ENCODE measurements around the gene FBXO11.

DNA sequence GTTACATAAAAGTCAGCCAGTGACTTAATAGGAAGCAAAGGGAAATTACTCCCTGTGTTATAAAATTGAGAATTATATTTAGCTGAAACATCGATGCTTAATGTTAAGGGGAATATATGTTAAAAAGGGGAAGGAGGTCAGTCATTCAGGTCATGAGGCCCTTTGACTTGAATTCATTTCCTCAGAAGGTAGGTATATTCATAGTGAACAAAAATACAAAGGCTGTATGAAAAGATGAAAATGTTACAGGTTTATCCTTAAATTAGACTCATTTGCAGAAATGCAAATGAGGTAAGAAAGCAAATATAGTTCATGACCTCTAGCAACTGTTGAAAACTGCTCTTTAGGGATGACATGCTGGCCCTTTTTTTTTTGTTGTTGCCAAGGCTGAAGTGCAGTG, 102.5 kb downstream of the FBXO11 start:
- TF ChIP-seq, protein P1, sequence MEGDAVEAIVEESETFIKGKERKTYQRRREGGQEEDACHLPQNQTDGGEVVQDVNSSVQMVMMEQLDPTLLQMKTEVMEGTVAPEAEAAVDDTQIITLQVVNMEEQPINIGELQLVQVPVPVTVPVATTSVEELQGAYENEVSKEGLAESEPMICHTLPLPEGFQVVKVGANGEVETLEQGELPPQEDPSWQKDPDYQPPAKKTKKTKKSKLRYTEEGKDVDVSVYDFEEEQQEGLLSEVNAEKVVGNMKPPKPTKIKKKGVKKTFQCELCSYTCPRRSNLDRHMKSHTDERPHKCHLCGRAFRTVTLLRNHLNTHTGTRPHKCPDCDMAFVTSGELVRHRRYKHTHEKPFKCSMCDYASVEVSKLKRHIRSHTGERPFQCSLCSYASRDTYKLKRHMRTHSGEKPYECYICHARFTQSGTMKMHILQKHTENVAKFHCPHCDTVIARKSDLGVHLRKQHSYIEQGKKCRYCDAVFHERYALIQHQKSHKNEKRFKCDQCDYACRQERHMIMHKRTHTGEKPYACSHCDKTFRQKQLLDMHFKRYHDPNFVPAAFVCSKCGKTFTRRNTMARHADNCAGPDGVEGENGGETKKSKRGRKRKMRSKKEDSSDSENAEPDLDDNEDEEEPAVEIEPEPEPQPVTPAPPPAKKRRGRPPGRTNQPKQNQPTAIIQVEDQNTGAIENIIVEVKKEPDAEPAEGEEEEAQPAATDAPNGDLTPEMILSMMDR (IDR thresholded peaks at IDR 0.05) = no peak
- TF ChIP-seq POLR2A (IDR thresholded peaks at IDR 0.05) = no peak

All from adrenal gland (tissue), 5 donors.